ENCODE data around the gene SLC6A19.

Gene SLC6A19

GRCh38 chr5:1201327-1202025, at the start of gene SLC6A19:
TSS of gene SLC6A19 (plus strand) at chr5:1201595. CDS start at chr5:1201651, 56 bp downstream.
- H3K79me2 ChIP-seq (ENCODE audit: insufficient read depth, low read depth), result no peaks in the 10 kb centered on the region
- no peak within 1 kb of the TSS for H3K9ac ChIP-seq
- H4K20me1 ChIP-seq (ENCODE audit: insufficient read depth), result no peaks in the 10 kb centered on the region
- H3K4me3 ChIP-seq (IDR thresholded peaks at IDR 0.05; ENCODE audit: insufficient read depth, low read depth, low read length), result no peak within 1 kb of the TSS
- no peak within 1 kb of the TSS for H3K27ac ChIP-seq
- no peak within 1 kb of the TSS for H3K4me2 ChIP-seq
- no peak within 1 kb of the TSS for H2AFZ ChIP-seq (ENCODE audit: low read depth)
- no peaks in the 10 kb centered on the region for H3K4me1 ChIP-seq (ENCODE audit: low read depth, poor library complexity, severe bottlenecking)
- H3K27me3 ChIP-seq (ENCODE audit: insufficient read depth, low read depth), result peaks cover 8% of the 10 kb centered on the region; the same call in 1 of the 2 replicates
- no peaks in the 10 kb centered on the region for H3K36me3 ChIP-seq (ENCODE audit: insufficient read depth)
- TF ChIP-seq, protein P1, sequence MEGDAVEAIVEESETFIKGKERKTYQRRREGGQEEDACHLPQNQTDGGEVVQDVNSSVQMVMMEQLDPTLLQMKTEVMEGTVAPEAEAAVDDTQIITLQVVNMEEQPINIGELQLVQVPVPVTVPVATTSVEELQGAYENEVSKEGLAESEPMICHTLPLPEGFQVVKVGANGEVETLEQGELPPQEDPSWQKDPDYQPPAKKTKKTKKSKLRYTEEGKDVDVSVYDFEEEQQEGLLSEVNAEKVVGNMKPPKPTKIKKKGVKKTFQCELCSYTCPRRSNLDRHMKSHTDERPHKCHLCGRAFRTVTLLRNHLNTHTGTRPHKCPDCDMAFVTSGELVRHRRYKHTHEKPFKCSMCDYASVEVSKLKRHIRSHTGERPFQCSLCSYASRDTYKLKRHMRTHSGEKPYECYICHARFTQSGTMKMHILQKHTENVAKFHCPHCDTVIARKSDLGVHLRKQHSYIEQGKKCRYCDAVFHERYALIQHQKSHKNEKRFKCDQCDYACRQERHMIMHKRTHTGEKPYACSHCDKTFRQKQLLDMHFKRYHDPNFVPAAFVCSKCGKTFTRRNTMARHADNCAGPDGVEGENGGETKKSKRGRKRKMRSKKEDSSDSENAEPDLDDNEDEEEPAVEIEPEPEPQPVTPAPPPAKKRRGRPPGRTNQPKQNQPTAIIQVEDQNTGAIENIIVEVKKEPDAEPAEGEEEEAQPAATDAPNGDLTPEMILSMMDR (conservative IDR thresholded peaks at IDR 0.05; ENCODE audit: low read depth, low read length), result no peak

- Histone ChIP-seq H3K27me3 (ENCODE audit: insufficient read depth, low read depth) (no peaks in the 10 kb centered on the region; the same call in 1 of the 2 replicates), H2AFZ (ENCODE audit: low read depth) (peak overlapping the region; percentile 42; the same call in 1 of the 2 replicates), H3K27ac (no peak overlapping the region), H3K79me2 (ENCODE audit: insufficient read depth, low read depth) (no peaks in the 10 kb centered on the region), H3K4me1 (ENCODE audit: low read depth, poor library complexity, severe bottlenecking) (peaks cover 38% of the 10 kb centered on the region), H4K20me1 (ENCODE audit: insufficient read depth) (no peaks in the 10 kb centered on the region), H3K4me3 (IDR thresholded peaks at IDR 0.05; ENCODE audit: insufficient read depth, low read depth, low read length) (no peak overlapping the region), H3K9ac (no peak overlapping the region), H3K36me3 (ENCODE audit: insufficient read depth) (no peaks in the 10 kb centered on the region), H3K4me2 (peak overlapping the region; percentile 41)
- TF ChIP-seq, protein P1 (conservative IDR thresholded peaks at IDR 0.05; ENCODE audit: low read depth, low read length), result no peak
These were observed 49.2 kb upstream of the SLC6A19 start for GRCh38 chr5:1152156-1152555.

- peak overlapping the region; percentile 41 for H3K4me2 ChIP-seq
These were observed 48.6 kb upstream of the SLC6A19 start for GRCh38 chr5:1152771-1153282.

GRCh38 chr5:1153428-1153827, 48.0 kb upstream of the SLC6A19 start:
- no peak overlapping the region for H3K4me3 ChIP-seq (IDR thresholded peaks at IDR 0.05; ENCODE audit: insufficient read depth, low read depth, low read length)
- H3K9ac ChIP-seq, result no peak overlapping the region
- H2AFZ ChIP-seq (ENCODE audit: low read depth), result no peak overlapping the region
- no peak overlapping the region for H3K27ac ChIP-seq
- H3K79me2 ChIP-seq (ENCODE audit: insufficient read depth, low read depth), result no peaks in the 10 kb centered on the region
- no peaks in the 10 kb centered on the region for H4K20me1 ChIP-seq (ENCODE audit: insufficient read depth)
- H3K36me3 ChIP-seq (ENCODE audit: insufficient read depth), result no peaks in the 10 kb centered on the region
- TF ChIP-seq, protein P1 (conservative IDR thresholded peaks at IDR 0.05; ENCODE audit: low read depth, low read length), result no peak
- no peaks in the 10 kb centered on the region; the same call in 1 of the 2 replicates for H3K27me3 ChIP-seq (ENCODE audit: insufficient read depth, low read depth)
- no peak overlapping the region for H3K4me2 ChIP-seq
- H3K4me1 ChIP-seq (ENCODE audit: low read depth, poor library complexity, severe bottlenecking), result peaks cover 38% of the 10 kb centered on the region

More at GRCh38 chr5:1152771-1153282, 48.6 kb upstream of the SLC6A19 start:
- peaks cover 38% of the 10 kb centered on the region for H3K4me1 ChIP-seq (ENCODE audit: low read depth, poor library complexity, severe bottlenecking)
- H2AFZ ChIP-seq (ENCODE audit: low read depth), result no peak overlapping the region; the same call in 1 of the 2 replicates
- no peak overlapping the region for H3K9ac ChIP-seq
- no peaks in the 10 kb centered on the region for H3K36me3 ChIP-seq (ENCODE audit: insufficient read depth)
- no peak overlapping the region for H3K4me3 ChIP-seq (IDR thresholded peaks at IDR 0.05; ENCODE audit: insufficient read depth, low read depth, low read length)
- no peaks in the 10 kb centered on the region for H4K20me1 ChIP-seq (ENCODE audit: insufficient read depth)
- TF ChIP-seq, protein P1 (conservative IDR thresholded peaks at IDR 0.05; ENCODE audit: low read depth, low read length), result no peak
- H3K27ac ChIP-seq, result no peak overlapping the region
- no peaks in the 10 kb centered on the region; the same call in 1 of the 2 replicates for H3K27me3 ChIP-seq (ENCODE audit: insufficient read depth, low read depth)
- H3K79me2 ChIP-seq (ENCODE audit: insufficient read depth, low read depth), result no peaks in the 10 kb centered on the region

Measured in KMS-11 (cell line).